ENCODE data around the gene IFNA6.

IFNA6 gene

DNA sequence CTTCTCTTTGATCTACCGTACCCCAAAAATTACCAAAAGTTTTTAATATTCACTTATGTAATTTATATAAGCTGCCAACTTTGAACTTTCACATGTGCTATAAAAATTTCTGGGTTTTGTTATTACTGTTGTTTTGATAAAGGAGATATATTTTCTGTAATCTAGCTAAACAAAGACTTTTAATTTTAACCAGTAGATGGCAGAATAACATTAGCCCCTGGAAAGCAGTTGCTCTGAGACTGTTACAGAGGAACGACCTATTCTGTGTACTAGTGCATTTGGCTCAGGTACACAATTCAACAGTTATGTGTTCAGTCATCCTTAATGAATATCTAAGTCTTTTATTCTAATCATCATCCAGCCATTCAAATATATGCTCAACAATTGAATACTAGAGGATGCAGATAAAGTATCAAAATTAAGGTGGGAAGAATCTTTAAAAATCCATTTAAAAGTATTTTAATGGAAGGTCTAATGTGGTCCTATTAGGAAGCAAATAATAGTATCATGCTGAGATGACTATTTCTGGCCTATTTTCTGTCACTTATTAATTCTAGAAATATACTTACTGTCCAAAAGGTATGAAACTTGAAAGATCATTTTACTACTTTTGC, 24.1 kb downstream of the IFNA6 start:
- DNase-seq, result peak; percentile 56

GRCh38 chr9:21324047-21324446, 26.6 kb downstream of the IFNA6 start:
- DNase-seq, result no peak

GRCh38 chr9:21322911-21323461, 27.7 kb downstream of the IFNA6 start:
- DNase-seq, result no peak

DNA sequence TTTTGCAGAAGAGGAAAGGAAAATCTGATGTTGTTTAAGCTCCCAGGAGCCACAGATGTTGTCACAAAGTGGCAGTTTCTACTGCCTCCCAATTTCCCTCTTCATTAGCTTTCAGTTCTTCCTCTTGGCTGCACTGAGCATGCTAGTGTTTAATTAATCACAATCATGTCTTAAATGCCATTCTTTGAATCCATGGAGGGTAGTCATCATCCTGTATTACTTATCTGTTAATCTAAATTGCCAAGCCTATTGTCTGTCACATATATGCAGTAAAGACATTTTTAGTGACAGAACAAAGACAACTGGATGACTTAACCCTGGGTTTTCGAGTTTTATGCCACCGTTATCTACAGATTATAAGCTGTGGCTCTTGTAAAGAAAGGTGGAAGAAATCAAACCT, 30.2 kb downstream of the IFNA6 start:
- DNase-seq, result no peak

GRCh38 chr9:21317956-21318923, 32.4 kb downstream of the IFNA6 start:
- peak; percentile 23 for DNase-seq

- DNase-seq, result no peak
These were observed 33.8 kb downstream of the IFNA6 start for GRCh38 chr9:21316860-21317259.

GRCh38 chr9:21316032-21316842, 34.5 kb downstream of the IFNA6 start:
- no peak for DNase-seq

GRCh38 chr9:21314152-21314551, 36.5 kb downstream of the IFNA6 start:
- DNase-seq, result no peak

DNA sequence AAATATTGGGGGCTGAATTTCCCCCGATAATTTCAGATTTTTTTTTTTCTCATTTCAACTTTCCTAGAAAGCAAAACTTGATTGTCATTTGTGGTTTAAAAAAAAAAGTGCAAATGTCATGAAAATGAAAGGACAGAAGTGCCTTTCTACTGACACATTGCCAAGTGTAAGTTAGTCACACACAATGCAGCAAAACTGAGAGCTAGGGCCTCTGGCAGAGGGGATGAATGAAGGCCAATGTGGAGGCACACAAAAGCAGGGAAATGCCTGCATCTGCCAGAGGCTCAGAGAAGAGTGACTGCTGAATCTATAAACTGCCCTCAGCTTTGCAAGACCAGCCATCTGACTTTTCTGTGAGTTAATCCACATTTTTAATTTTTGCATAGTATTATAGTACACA, 38.8 kb downstream of the IFNA6 start:
- DNase-seq, result no peak

GRCh38 chr9:21305213-21305612, 45.5 kb downstream of the IFNA6 start, which contains the start of gene IFNA5:
Gene IFNA5, minus strand, starts transcription at chr9:21305313. Its CDS starts 57 bp downstream, at chr9:21305256.
- DNase-seq, result no peak

All from central memory CD4-positive, alpha-beta T cell (primary cell).